ENCODE results near the gene BRICD5.

The BRICD5 gene

GRCh38 chr16:2194852-2195321, 15.8 kb downstream of the BRICD5 start (continued):
- TF ChIP-seq ZFP41 (tag by site-specific recombination; IDR thresholded peaks at IDR 0.05; ENCODE audit: borderline replicate concordance) (no peak), ZNF521 (tag by site-specific recombination; IDR thresholded peaks at IDR 0.05) (no peak), ZNF112 (tag by site-specific recombination; IDR thresholded peaks at IDR 0.05) (no peak), ZNF580 (tag by site-specific recombination; IDR thresholded peaks at IDR 0.05) (peak; percentile 72), ZNF248 (tag by site-specific recombination; IDR thresholded peaks at IDR 0.05) (no peak), EGR2 (tag by site-specific recombination; IDR thresholded peaks at IDR 0.05; ENCODE audit: low read depth) (no peak; the same call in 1 of the 2 replicates), ZNF239 (tag by site-specific recombination; IDR thresholded peaks at IDR 0.05) (no peak), ZNF10 (tag by site-specific recombination; IDR thresholded peaks at IDR 0.05) (no peak), ZFP69B (tag by site-specific recombination; IDR thresholded peaks at IDR 0.05) (no peak), ZBTB11 (tag by site-specific recombination; conservative IDR thresholded peaks at IDR 0.05; ENCODE audit: low read depth) (no peak), ZNF175 (tag by site-specific recombination; IDR thresholded peaks at IDR 0.05) (no peak), ZXDB (tag by site-specific recombination; IDR thresholded peaks at IDR 0.05) (0 out of 2 replicates have a peak, but pooled peaks have one; percentile 16), IKZF3 (tag by site-specific recombination; IDR thresholded peaks at IDR 0.05) (no peak), GLIS2 (tag by site-specific recombination; IDR thresholded peaks at IDR 0.05) (no peak), PRDM1 (tag by site-specific recombination; IDR thresholded peaks at IDR 0.05) (no peak), ZNF146 (tag by site-specific recombination; IDR thresholded peaks at IDR 0.05) (no peak), ZNF2 (tag by site-specific recombination; IDR thresholded peaks at IDR 0.05) (no peak), ZNF350 (tag by site-specific recombination; IDR thresholded peaks at IDR 0.05) (no peak), ZBTB48 (tag by site-specific recombination; IDR thresholded peaks at IDR 0.05) (no peak), ZNF664 (tag by site-specific recombination; IDR thresholded peaks at IDR 0.05) (peak; percentile 74), GFI1B (tag by site-specific recombination; IDR thresholded peaks at IDR 0.05) (no peak), ZNF311 (tag by site-specific recombination; IDR thresholded peaks at IDR 0.05; ENCODE audit: borderline replicate concordance) (no peak), ZNF548 (tag by site-specific recombination; IDR thresholded peaks at IDR 0.05) (no peak), ZBTB1 (tag by site-specific recombination; IDR thresholded peaks at IDR 0.05) (no peak), KLF7 (tag by site-specific recombination; IDR thresholded peaks at IDR 0.05; ENCODE audit: borderline replicate concordance) (no peak), HOXA7 (CRISPR knock-in tag; IDR thresholded peaks at IDR 0.05; ENCODE audit: borderline replicate concordance) (no peak), ZNF37A (tag by site-specific recombination; IDR thresholded peaks at IDR 0.05) (no peak), ZNF626 (tag by site-specific recombination; IDR thresholded peaks at IDR 0.05) (no peak), ZNF335 (tag by site-specific recombination; conservative IDR thresholded peaks at IDR 0.05) (no peak), ZNF302 (tag by site-specific recombination; IDR thresholded peaks at IDR 0.05; ENCODE audit: low read depth) (no peak), ZNF132 (tag by site-specific recombination; IDR thresholded peaks at IDR 0.05; ENCODE audit: borderline replicate concordance) (no peak), MYNN (tag by site-specific recombination; IDR thresholded peaks at IDR 0.05; ENCODE audit: borderline replicate concordance) (no peak), ZNF843 (tag by site-specific recombination; IDR thresholded peaks at IDR 0.05) (no peak), MZF1 (tag by site-specific recombination; IDR thresholded peaks at IDR 0.05; ENCODE audit: borderline replicate concordance) (no peak)
- TF ChIP-seq, protein P1, sequence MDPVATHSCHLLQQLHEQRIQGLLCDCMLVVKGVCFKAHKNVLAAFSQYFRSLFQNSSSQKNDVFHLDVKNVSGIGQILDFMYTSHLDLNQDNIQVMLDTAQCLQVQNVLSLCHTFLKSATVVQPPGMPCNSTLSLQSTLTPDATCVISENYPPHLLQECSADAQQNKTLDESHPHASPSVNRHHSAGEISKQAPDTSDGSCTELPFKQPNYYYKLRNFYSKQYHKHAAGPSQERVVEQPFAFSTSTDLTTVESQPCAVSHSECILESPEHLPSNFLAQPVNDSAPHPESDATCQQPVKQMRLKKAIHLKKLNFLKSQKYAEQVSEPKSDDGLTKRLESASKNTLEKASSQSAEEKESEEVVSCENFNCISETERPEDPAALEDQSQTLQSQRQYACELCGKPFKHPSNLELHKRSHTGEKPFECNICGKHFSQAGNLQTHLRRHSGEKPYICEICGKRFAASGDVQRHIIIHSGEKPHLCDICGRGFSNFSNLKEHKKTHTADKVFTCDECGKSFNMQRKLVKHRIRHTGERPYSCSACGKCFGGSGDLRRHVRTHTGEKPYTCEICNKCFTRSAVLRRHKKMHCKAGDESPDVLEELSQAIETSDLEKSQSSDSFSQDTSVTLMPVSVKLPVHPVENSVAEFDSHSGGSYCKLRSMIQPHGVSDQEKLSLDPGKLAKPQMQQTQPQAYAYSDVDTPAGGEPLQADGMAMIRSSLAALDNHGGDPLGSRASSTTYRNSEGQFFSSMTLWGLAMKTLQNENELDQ (tag by site-specific recombination; IDR thresholded peaks at IDR 0.05; ENCODE audit: low read depth), result no peak
- TF ChIP-seq, protein P2, sequence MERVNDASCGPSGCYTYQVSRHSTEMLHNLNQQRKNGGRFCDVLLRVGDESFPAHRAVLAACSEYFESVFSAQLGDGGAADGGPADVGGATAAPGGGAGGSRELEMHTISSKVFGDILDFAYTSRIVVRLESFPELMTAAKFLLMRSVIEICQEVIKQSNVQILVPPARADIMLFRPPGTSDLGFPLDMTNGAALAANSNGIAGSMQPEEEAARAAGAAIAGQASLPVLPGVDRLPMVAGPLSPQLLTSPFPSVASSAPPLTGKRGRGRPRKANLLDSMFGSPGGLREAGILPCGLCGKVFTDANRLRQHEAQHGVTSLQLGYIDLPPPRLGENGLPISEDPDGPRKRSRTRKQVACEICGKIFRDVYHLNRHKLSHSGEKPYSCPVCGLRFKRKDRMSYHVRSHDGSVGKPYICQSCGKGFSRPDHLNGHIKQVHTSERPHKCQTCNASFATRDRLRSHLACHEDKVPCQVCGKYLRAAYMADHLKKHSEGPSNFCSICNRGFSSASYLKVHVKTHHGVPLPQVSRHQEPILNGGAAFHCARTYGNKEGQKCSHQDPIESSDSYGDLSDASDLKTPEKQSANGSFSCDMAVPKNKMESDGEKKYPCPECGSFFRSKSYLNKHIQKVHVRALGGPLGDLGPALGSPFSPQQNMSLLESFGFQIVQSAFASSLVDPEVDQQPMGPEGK (tag by site-specific recombination; IDR thresholded peaks at IDR 0.05), result peak; percentile 64
